ENCODE results near the gene RHOV.

The RHOV gene

DNA sequence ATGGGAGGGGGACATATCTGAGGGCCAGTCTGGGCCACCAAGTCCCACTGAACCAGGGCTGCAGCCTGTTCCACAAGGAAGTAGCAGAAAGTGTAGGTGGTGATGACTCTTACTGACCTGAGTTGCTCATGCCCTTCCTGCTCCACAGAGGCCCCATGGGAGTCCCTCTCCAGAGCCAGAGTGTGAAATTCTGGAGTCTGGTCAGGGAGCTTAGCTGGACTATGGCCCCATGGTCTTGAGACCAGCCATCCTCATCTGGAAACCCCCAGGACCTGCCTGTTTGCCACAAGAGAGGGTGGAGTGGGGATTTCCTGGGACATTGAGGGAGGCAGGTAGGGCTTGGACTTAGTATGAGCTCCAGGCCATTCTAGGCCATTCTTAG, 27.2 kb downstream of the RHOV start:
- peak overlapping the region in 1 of 2 experiments; percentile 50 for H3K27ac ChIP-seq (ENCODE audit: insufficient read depth in 1 of 2, low read depth in 1 of 2, low read length in 2 of 2, poor library complexity in 1 of 2, severe bottlenecking in 2 of 2)
- H3K4me3 ChIP-seq (ENCODE audit: control insufficient read depth in 1 of 7, extremely low read depth in 1 of 7, insufficient read depth in 4 of 7, low read depth in 2 of 7, low read length in 6 of 7): peak overlapping the region in 4 of 7 experiments; percentile 30 to 57 (median 50)
- H3K27me3 ChIP-seq (replicated peaks in 2 of 5; ENCODE audit: control insufficient read depth in 4 of 5, insufficient read depth in 5 of 5, low read length in 4 of 5): peaks cover 0 to 5% (median 0%) of the 10 kb centered on the region in 5 experiments
- H3K36me3 ChIP-seq (ENCODE audit: control insufficient read depth in 4 of 4, insufficient read depth in 4 of 4, low read length in 3 of 4): peaks cover 0 to 8% (median 3%) of the 10 kb centered on the region in 4 experiments
- CTCF ChIA-PET: interaction anchor here (1.4 to 7.6 kb wide), 3 partner anchors 11 to 47 kb away, joined by 3 to 78 read pairs (median 6); partner anchors contain the start of gene VPS18
- no peak for DNase-seq
- POLR2A ChIA-PET: interaction anchor here (1.3 kb wide), 1 partner anchor 19 kb away, joined by 3 read pairs; the partner anchor contains the start of gene PPP1R14D
- H3K4me1 ChIP-seq (ENCODE audit: control extremely low read depth in 1 of 4, control insufficient read depth in 4 of 4, insufficient read depth in 4 of 4, low read length in 3 of 4): peaks cover 7 to 48% (median 42%) of the 10 kb centered on the region in 4 experiments
- H3K9me3 ChIP-seq (ENCODE audit: control extremely low read depth in 1 of 5, control insufficient read depth in 4 of 5, insufficient read depth in 2 of 5, low read depth in 1 of 5, low read length in 4 of 5): no peaks in the 10 kb centered on the region

DNA sequence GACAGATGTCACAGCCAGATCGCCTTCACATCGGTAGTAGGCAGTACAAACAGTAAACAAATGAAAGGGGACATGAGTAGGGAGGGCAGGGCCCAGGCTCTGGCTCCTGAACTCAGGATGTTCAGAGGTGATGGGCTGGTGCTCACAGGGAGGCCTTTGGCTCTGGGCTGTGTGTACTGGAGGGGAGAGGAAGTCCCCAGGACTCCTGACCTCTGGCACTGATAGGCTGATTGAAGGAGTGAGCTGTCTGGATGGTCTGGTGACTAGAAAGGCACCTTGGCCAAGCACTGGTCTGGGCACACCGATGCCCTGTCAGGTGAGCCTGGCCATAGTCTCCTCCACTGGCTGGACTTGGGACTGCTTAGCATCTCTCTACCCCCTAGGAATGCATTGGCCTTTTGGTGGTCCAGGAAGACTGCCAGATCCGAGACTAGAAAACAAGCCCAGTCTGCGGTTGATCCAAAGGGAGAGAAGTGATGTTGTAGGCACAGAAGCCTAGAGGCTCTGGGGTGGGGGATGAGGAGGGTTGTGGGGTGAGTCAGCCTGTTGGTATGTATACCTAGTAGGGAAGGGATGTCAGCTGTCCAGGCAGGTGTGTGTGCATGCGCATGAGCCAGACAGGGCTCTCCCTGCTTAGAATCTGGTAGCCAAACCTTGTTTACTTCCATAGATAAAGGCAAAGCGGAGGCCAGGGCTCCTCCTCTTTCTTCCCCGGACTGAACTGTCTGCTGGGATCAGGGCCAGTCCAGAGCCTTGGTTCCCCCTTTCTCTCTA, 28.3 kb downstream of the RHOV start:
- Histone ChIP-seq H3K36me3 (ENCODE audit: control insufficient read depth in 4 of 4, insufficient read depth in 4 of 4, low read length in 3 of 4) (peaks cover 0 to 6% (median 3%) of the 10 kb centered on the region in 4 experiments), H3K9me3 (ENCODE audit: control extremely low read depth in 1 of 5, control insufficient read depth in 4 of 5, insufficient read depth in 2 of 5, low read depth in 1 of 5, low read length in 4 of 5) (no peaks in the 10 kb centered on the region), H3K4me1 (ENCODE audit: control extremely low read depth in 1 of 4, control insufficient read depth in 4 of 4, insufficient read depth in 4 of 4, low read length in 3 of 4) (peaks cover 7 to 48% (median 42%) of the 10 kb centered on the region in 4 experiments), H3K4me3 (ENCODE audit: control insufficient read depth in 1 of 7, extremely low read depth in 1 of 7, insufficient read depth in 4 of 7, low read depth in 2 of 7, low read length in 6 of 7) (peak overlapping the region in 3 of 7 experiments; percentile 74 to 84 (median 82)), H3K27me3 (replicated peaks in 2 of 5; ENCODE audit: control insufficient read depth in 4 of 5, insufficient read depth in 5 of 5, low read length in 4 of 5) (peaks cover 0 to 5% (median 0%) of the 10 kb centered on the region in 5 experiments), H3K27ac (ENCODE audit: insufficient read depth in 1 of 2, low read depth in 1 of 2, low read length in 2 of 2, poor library complexity in 1 of 2, severe bottlenecking in 2 of 2) (no peak overlapping the region)
- POLR2A ChIA-PET: no interaction called here
- DNase-seq: no peak
- 79% methylated on average over 7 of the region's 8 CpGs for WGBS (ENCODE audit: insufficient coverage)
- CTCF ChIA-PET: interaction anchor here (1.8 to 7.6 kb wide), 2 partner anchors 12 to 55 kb away, joined by 4 to 78 read pairs; no protein-coding TSS in a partner anchor

- WGBS (ENCODE audit: insufficient coverage): 26% methylated on average over 6 of the region's 12 CpGs
- H3K9me3 ChIP-seq (ENCODE audit: control extremely low read depth in 1 of 5, control insufficient read depth in 4 of 5, insufficient read depth in 2 of 5, low read depth in 1 of 5, low read length in 4 of 5): no peaks in the 10 kb centered on the region
- ChIA-PET CTCF (interaction anchor here (0.9 to 7.6 kb wide), 5 partner anchors 13 to 56 kb away, joined by 3 to 78 read pairs (median 4); no protein-coding TSS in a partner anchor), POLR2A (interaction anchor here (0.8 kb wide), 1 partner anchor 132 kb away, joined by 3 read pairs; no protein-coding TSS in a partner anchor)
- no peak for DNase-seq
- peak overlapping the region; percentile 56 to 84 (median 66) for H3K4me3 ChIP-seq (ENCODE audit: control insufficient read depth in 1 of 7, extremely low read depth in 1 of 7, insufficient read depth in 4 of 7, low read depth in 2 of 7, low read length in 6 of 7)
- H3K27ac ChIP-seq (ENCODE audit: insufficient read depth in 1 of 2, low read depth in 1 of 2, low read length in 2 of 2, poor library complexity in 1 of 2, severe bottlenecking in 2 of 2): no peak overlapping the region
- peaks cover 0 to 5% (median 0%) of the 10 kb centered on the region in 5 experiments for H3K27me3 ChIP-seq (replicated peaks in 2 of 5; ENCODE audit: control insufficient read depth in 4 of 5, insufficient read depth in 5 of 5, low read length in 4 of 5)
- peaks cover 7 to 48% (median 42%) of the 10 kb centered on the region in 4 experiments for H3K4me1 ChIP-seq (ENCODE audit: control extremely low read depth in 1 of 4, control insufficient read depth in 4 of 4, insufficient read depth in 4 of 4, low read length in 3 of 4)
- H3K36me3 ChIP-seq (ENCODE audit: control insufficient read depth in 4 of 4, insufficient read depth in 4 of 4, low read length in 3 of 4): peaks cover 0 to 4% (median 0%) of the 10 kb centered on the region in 4 experiments
These were observed 29.0 kb downstream of the RHOV start for GRCh38 chr15:40845036-40845435.

DNA sequence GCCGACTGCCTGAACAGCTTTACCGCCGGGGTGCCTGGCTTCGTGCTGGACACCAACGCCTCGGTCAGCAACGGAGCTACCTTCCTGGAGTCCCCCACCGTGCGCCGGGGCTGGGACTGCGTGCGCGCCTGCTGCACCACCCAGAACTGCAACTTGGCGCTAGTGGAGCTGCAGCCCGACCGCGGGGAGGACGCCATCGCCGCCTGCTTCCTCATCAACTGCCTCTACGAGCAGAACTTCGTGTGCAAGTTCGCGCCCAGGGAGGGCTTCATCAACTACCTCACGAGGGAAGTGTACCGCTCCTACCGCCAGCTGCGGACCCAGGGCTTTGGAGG, 29.4 kb downstream of the RHOV start:
- Histone ChIP-seq H3K27ac (ENCODE audit: insufficient read depth in 1 of 2, low read depth in 1 of 2, low read length in 2 of 2, poor library complexity in 1 of 2, severe bottlenecking in 2 of 2) (no peak overlapping the region), H3K9me3 (ENCODE audit: control extremely low read depth in 1 of 5, control insufficient read depth in 4 of 5, insufficient read depth in 2 of 5, low read depth in 1 of 5, low read length in 4 of 5) (no peaks in the 10 kb centered on the region), H3K4me1 (ENCODE audit: control extremely low read depth in 1 of 4, control insufficient read depth in 4 of 4, insufficient read depth in 4 of 4, low read length in 3 of 4) (peaks cover 7 to 48% (median 42%) of the 10 kb centered on the region in 4 experiments), H3K27me3 (replicated peaks in 2 of 5; ENCODE audit: control insufficient read depth in 4 of 5, insufficient read depth in 5 of 5, low read length in 4 of 5) (peaks cover 0 to 5% (median 0%) of the 10 kb centered on the region in 5 experiments), H3K36me3 (ENCODE audit: control insufficient read depth in 4 of 4, insufficient read depth in 4 of 4, low read length in 3 of 4) (peaks cover 0 to 4% (median 0%) of the 10 kb centered on the region in 4 experiments), H3K4me3 (ENCODE audit: control insufficient read depth in 1 of 7, extremely low read depth in 1 of 7, insufficient read depth in 4 of 7, low read depth in 2 of 7, low read length in 6 of 7) (peak overlapping the region; percentile 56 to 84 (median 66))
- peak in 2 of 3 donors; percentile 77 to 81 for DNase-seq
- CTCF ChIA-PET: interaction anchor here (0.9 to 7.6 kb wide), 7 partner anchors 8 to 56 kb away, joined by 3 to 78 read pairs (median 4); no protein-coding TSS in a partner anchor
- WGBS (ENCODE audit: insufficient coverage): 0% methylated on average over 18 of the region's 28 CpGs
- POLR2A ChIA-PET: interaction anchor here (0.8 kb wide), 1 partner anchor 132 kb away, joined by 3 read pairs; no protein-coding TSS in a partner anchor

DNA sequence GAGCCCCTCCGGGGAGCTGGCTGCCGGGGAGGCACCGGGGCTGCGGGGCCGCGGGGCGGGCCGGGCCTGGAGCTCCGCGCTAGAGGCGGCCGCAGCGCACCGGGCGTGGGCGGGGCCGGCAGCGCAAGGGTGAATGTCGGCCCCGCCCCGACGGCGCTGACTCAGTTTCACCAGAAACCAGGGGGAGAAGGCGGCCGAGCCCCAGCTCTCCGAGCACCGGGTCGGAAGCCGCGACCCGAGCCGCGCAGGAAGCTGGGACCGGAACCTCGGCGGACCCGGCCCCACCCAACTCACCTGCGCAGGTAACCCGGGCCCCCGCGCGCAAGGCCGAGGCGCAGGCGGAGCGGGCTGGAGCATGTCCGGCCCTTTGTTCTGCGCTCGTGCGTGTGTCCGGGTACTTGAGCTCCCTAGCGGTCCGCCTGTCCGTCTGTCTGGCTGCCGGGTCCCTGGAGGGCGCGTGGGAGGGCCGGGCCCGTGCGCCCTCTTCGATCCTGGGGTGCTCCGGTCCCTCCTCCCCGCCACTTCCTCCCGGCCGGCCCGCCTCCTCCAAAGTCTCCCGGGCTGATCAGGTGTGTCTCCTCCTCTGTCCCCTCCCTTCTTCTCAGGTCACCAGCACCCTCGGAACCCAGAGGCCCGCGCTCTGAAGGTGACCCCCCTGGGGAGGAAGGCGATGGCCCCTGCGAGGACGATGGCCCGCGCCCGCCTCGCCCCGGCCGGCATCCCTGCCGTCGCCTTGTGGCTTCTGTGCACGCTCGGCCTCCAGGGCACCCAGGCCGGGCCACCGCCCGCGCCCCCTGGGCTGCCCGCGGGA, 29.9 kb downstream of the RHOV start, which contains the start of gene SPINT1:
SPINT1 (plus strand) TSS at position 164 of the 811 bp plus-strand sequence; CDS start at position 671, 507 bp downstream.
- DNase-seq: peak in 2 of 3 donors; percentile 24 to 54
- H3K4me3 ChIP-seq (ENCODE audit: control insufficient read depth in 1 of 7, extremely low read depth in 1 of 7, insufficient read depth in 4 of 7, low read depth in 2 of 7, low read length in 6 of 7): peak within 1 kb of the TSS; percentile 56 to 84 (median 66)
- 0% methylated on average over 69 of the region's 89 CpGs for WGBS (ENCODE audit: insufficient coverage)
- ChIA-PET POLR2A (no interaction called here), CTCF (interaction anchor here (0.9 to 7.6 kb wide), 8 partner anchors 8 to 57 kb away, joined by 3 to 78 read pairs (median 4); no protein-coding TSS in a partner anchor)
- H3K4me1 ChIP-seq (ENCODE audit: control extremely low read depth in 1 of 4, control insufficient read depth in 4 of 4, insufficient read depth in 4 of 4, low read length in 3 of 4): peaks cover 7 to 48% (median 42%) of the 10 kb centered on the region in 4 experiments
- no peak within 1 kb of the TSS for H3K27ac ChIP-seq (ENCODE audit: insufficient read depth in 1 of 2, low read depth in 1 of 2, low read length in 2 of 2, poor library complexity in 1 of 2, severe bottlenecking in 2 of 2)
- peaks cover 0 to 5% (median 0%) of the 10 kb centered on the region in 5 experiments for H3K27me3 ChIP-seq (replicated peaks in 2 of 5; ENCODE audit: control insufficient read depth in 4 of 5, insufficient read depth in 5 of 5, low read length in 4 of 5)
- H3K9me3 ChIP-seq (ENCODE audit: control extremely low read depth in 1 of 5, control insufficient read depth in 4 of 5, insufficient read depth in 2 of 5, low read depth in 1 of 5, low read length in 4 of 5): no peaks in the 10 kb centered on the region
- peaks cover 0 to under 1% (median 0%) of the 10 kb centered on the region in 4 experiments for H3K36me3 ChIP-seq (ENCODE audit: control insufficient read depth in 4 of 4, insufficient read depth in 4 of 4, low read length in 3 of 4)

DNA sequence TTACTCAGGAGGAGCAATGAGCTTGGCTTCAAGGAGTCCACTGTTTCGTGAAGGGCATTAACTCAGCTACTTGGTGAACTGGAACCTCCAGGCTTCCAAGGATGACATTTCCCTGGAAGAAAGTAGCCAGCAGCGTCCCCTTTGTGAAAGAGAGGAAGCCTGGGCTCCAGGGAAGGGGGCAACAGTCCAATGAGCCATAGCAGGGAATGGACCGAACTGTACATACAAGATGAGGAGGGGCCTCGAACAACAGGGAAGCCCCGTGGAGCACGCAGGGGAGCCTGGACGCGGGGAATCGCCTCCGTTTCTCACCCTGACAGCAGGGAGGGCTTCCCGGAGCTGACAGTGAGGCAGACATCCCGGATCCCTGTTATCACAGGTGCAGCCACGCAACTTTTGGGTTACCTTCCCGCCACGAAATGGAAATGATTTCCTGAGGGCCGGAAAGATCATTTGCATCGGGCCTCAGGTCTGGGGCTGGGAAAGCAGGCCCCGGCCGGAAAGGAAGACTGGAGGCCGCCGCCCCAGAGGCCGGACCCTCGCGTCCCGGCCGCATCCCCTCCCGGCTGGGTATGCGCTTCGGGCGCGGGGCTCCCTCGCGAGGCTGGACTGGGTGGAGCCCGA, 30.7 kb downstream of the RHOV start:
- no peak overlapping the region for H3K27ac ChIP-seq (ENCODE audit: insufficient read depth in 1 of 2, low read depth in 1 of 2, low read length in 2 of 2, poor library complexity in 1 of 2, severe bottlenecking in 2 of 2)
- ChIA-PET POLR2A (no interaction called here), CTCF (interaction anchor here (1.0 to 7.6 kb wide), 5 partner anchors 9 to 30 kb away, joined by 3 to 78 read pairs (median 4); no protein-coding TSS in a partner anchor)
- H3K27me3 ChIP-seq (replicated peaks in 2 of 5; ENCODE audit: control insufficient read depth in 4 of 5, insufficient read depth in 5 of 5, low read length in 4 of 5): peaks cover 0 to 5% (median 0%) of the 10 kb centered on the region in 5 experiments
- 40% methylated on average over 27 of the region's 34 CpGs for WGBS (ENCODE audit: insufficient coverage)
- H3K4me1 ChIP-seq (ENCODE audit: control extremely low read depth in 1 of 4, control insufficient read depth in 4 of 4, insufficient read depth in 4 of 4, low read length in 3 of 4): peaks cover 7 to 48% (median 42%) of the 10 kb centered on the region in 4 experiments
- no peak for DNase-seq
- no peaks in the 10 kb centered on the region for H3K9me3 ChIP-seq (ENCODE audit: control extremely low read depth in 1 of 5, control insufficient read depth in 4 of 5, insufficient read depth in 2 of 5, low read depth in 1 of 5, low read length in 4 of 5)
- H3K4me3 ChIP-seq (ENCODE audit: control insufficient read depth in 1 of 7, extremely low read depth in 1 of 7, insufficient read depth in 4 of 7, low read depth in 2 of 7, low read length in 6 of 7): peak overlapping the region in 6 of 7 experiments; percentile 56 to 84 (median 70)
- H3K36me3 ChIP-seq (ENCODE audit: control insufficient read depth in 4 of 4, insufficient read depth in 4 of 4, low read length in 3 of 4): no peaks in the 10 kb centered on the region

All from common myeloid progenitor, CD34-positive (primary cell).